ENCODE data around the gene MSH6.

MSH6 gene

GRCh38 chr2:47774567-47774966 is 8.4 kb upstream of the MSH6 start:
- Histone ChIP-seq H3K79me1 (replicated peaks; ENCODE audit: low read length, poor library complexity, severe bottlenecking) (no peaks in the 10 kb centered on the region), H3K9me3 (ENCODE audit: control insufficient read depth, low read length) (peaks cover 18% of the 10 kb centered on the region), H3K9ac (ENCODE audit: low read length) (no peak overlapping the region), H2BK12ac (ENCODE audit: low read length in 2 of 2) (no peak overlapping the region), H3K36me3 (ENCODE audit: control insufficient read depth in 1 of 2, insufficient read depth in 2 of 2, low read depth in 1 of 2, low read length in 2 of 2) (no peaks in the 10 kb centered on the region), H3K18ac (ENCODE audit: low read depth in 1 of 2, low read length in 2 of 2) (no peak overlapping the region), H4K91ac (ENCODE audit: low read length) (no peak overlapping the region), H3K4me2 (ENCODE audit: low read length, poor library complexity, severe bottlenecking) (no peak overlapping the region), H2AK5ac (ENCODE audit: low read length, severe bottlenecking) (no peak overlapping the region), H3K23ac (ENCODE audit: low read length in 2 of 2) (no peak overlapping the region), H3K27me3 (ENCODE audit: control insufficient read depth in 1 of 2, insufficient read depth in 1 of 2, low read length in 2 of 2) (no peaks in the 10 kb centered on the region), H3K27ac (ENCODE audit: low read length, poor library complexity, severe bottlenecking) (no peak overlapping the region), H2AFZ (ENCODE audit: low read depth, low read length) (no peak overlapping the region), H2BK15ac (ENCODE audit: low read depth, poor library complexity, severe bottlenecking) (no peak overlapping the region), H3K4me3 (ENCODE audit: insufficient read depth in 1 of 2, low read depth in 1 of 2, low read length in 2 of 2) (no peak overlapping the region), H2BK5ac (ENCODE audit: low read depth, low read length, poor library complexity, severe bottlenecking) (no peak overlapping the region), H2BK120ac (ENCODE audit: low read depth, low read length) (no peak overlapping the region), H3K4ac (ENCODE audit: low read depth in 1 of 2, low read length in 2 of 2) (no peak overlapping the region), H4K8ac (ENCODE audit: low read length) (no peak overlapping the region), H3K14ac (ENCODE audit: low read length in 2 of 2) (no peak overlapping the region), H3K4me1 (ENCODE audit: control insufficient read depth, insufficient read depth, low read depth, low read length) (no peaks in the 10 kb centered on the region)
- DNase-seq: no peak

- Histone ChIP-seq H4K91ac (ENCODE audit: low read length) (no peak overlapping the region), H3K4ac (ENCODE audit: low read depth in 1 of 2, low read length in 2 of 2) (no peak overlapping the region), H3K18ac (ENCODE audit: low read depth in 1 of 2, low read length in 2 of 2) (no peak overlapping the region), H3K4me1 (ENCODE audit: control insufficient read depth, insufficient read depth, low read depth, low read length) (no peaks in the 10 kb centered on the region), H2AFZ (ENCODE audit: low read depth, low read length) (no peak overlapping the region), H3K14ac (ENCODE audit: low read length in 2 of 2) (no peak overlapping the region), H4K8ac (ENCODE audit: low read length) (peak overlapping the region; percentile 8), H3K23ac (ENCODE audit: low read length in 2 of 2) (no peak overlapping the region), H3K4me2 (ENCODE audit: low read length, poor library complexity, severe bottlenecking) (no peak overlapping the region), H3K9ac (ENCODE audit: low read length) (no peak overlapping the region), H3K27me3 (ENCODE audit: control insufficient read depth in 1 of 2, insufficient read depth in 1 of 2, low read length in 2 of 2) (no peaks in the 10 kb centered on the region), H3K27ac (ENCODE audit: low read length, poor library complexity, severe bottlenecking) (no peak overlapping the region), H3K9me3 (ENCODE audit: control insufficient read depth, low read length) (no peaks in the 10 kb centered on the region), H2AK5ac (ENCODE audit: low read length, severe bottlenecking) (no peak overlapping the region), H3K79me1 (replicated peaks; ENCODE audit: low read length, poor library complexity, severe bottlenecking) (no peaks in the 10 kb centered on the region), H2BK120ac (ENCODE audit: low read depth, low read length) (no peak overlapping the region), H2BK5ac (ENCODE audit: low read depth, low read length, poor library complexity, severe bottlenecking) (no peak overlapping the region), H2BK15ac (ENCODE audit: low read depth, poor library complexity, severe bottlenecking) (no peak overlapping the region), H3K4me3 (ENCODE audit: insufficient read depth in 1 of 2, low read depth in 1 of 2, low read length in 2 of 2) (no peak overlapping the region), H2BK12ac (ENCODE audit: low read length in 2 of 2) (peak overlapping the region in 1 of 2 experiments; percentile 15), H3K36me3 (ENCODE audit: control insufficient read depth in 1 of 2, insufficient read depth in 2 of 2, low read depth in 1 of 2, low read length in 2 of 2) (no peaks in the 10 kb centered on the region)
- WGBS: 89% methylated on average over 13 of the region's 13 CpGs
- no peak for DNase-seq
These were observed 5.5 kb upstream of the MSH6 start for GRCh38 chr2:47777277-47777937.

GRCh38 chr2:47778698-47779425 is 4.1 kb upstream of the MSH6 start:
- no peak overlapping the region for H3K4ac ChIP-seq (ENCODE audit: low read depth in 1 of 2, low read length in 2 of 2)
- no peak overlapping the region for H2BK120ac ChIP-seq (ENCODE audit: low read depth, low read length)
- H2BK12ac ChIP-seq (ENCODE audit: low read length in 2 of 2): no peak overlapping the region
- H4K8ac ChIP-seq (ENCODE audit: low read length): no peak overlapping the region
- H3K9ac ChIP-seq (ENCODE audit: low read length): no peak overlapping the region
- DNase-seq: no peak
- H2BK5ac ChIP-seq (ENCODE audit: low read depth, low read length, poor library complexity, severe bottlenecking): no peak overlapping the region
- no peak overlapping the region for H3K23ac ChIP-seq (ENCODE audit: low read length in 2 of 2)
- no peaks in the 10 kb centered on the region for H3K36me3 ChIP-seq (ENCODE audit: control insufficient read depth in 1 of 2, insufficient read depth in 2 of 2, low read depth in 1 of 2, low read length in 2 of 2)
- H2AK5ac ChIP-seq (ENCODE audit: low read length, severe bottlenecking): no peak overlapping the region
- H3K27ac ChIP-seq (ENCODE audit: low read length, poor library complexity, severe bottlenecking): no peak overlapping the region
- H2AFZ ChIP-seq (ENCODE audit: low read depth, low read length): no peak overlapping the region
- H3K79me1 ChIP-seq (replicated peaks; ENCODE audit: low read length, poor library complexity, severe bottlenecking): no peaks in the 10 kb centered on the region
- no peak overlapping the region for H3K4me3 ChIP-seq (ENCODE audit: insufficient read depth in 1 of 2, low read depth in 1 of 2, low read length in 2 of 2)
- no peak overlapping the region for H3K4me2 ChIP-seq (ENCODE audit: low read length, poor library complexity, severe bottlenecking)
- no peaks in the 10 kb centered on the region for H3K27me3 ChIP-seq (ENCODE audit: control insufficient read depth in 1 of 2, insufficient read depth in 1 of 2, low read length in 2 of 2)
- H3K9me3 ChIP-seq (ENCODE audit: control insufficient read depth, low read length): no peaks in the 10 kb centered on the region
- H3K4me1 ChIP-seq (ENCODE audit: control insufficient read depth, insufficient read depth, low read depth, low read length): no peaks in the 10 kb centered on the region
- H2BK15ac ChIP-seq (ENCODE audit: low read depth, poor library complexity, severe bottlenecking): no peak overlapping the region
- no peak overlapping the region for H3K14ac ChIP-seq (ENCODE audit: low read length in 2 of 2)
- no peak overlapping the region for H4K91ac ChIP-seq (ENCODE audit: low read length)
- WGBS: 88% methylated on average over 7 of the region's 8 CpGs
- H3K18ac ChIP-seq (ENCODE audit: low read depth in 1 of 2, low read length in 2 of 2): no peak overlapping the region

DNA sequence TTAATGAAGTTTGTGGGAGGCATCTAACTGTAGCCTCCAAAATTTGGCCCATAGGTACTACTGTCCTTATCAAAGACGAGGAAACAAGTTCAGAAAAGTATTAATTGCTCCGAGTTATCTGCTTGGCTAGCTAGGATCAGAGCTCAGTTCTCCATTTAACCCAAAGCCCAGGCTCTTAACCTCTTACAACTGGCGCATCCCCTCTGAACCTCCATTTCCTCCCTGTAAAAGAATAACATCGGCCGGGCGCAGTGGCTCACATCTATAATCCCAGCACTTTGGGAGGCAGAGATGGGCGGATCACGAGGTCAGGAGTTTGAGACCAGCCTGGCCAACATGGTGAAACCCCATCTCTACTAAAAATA is 3.5 kb upstream of the MSH6 start:
- Histone ChIP-seq H3K36me3 (ENCODE audit: control insufficient read depth in 1 of 2, insufficient read depth in 2 of 2, low read depth in 1 of 2, low read length in 2 of 2) (no peaks in the 10 kb centered on the region), H3K4ac (ENCODE audit: low read depth in 1 of 2, low read length in 2 of 2) (no peak overlapping the region), H4K8ac (ENCODE audit: low read length) (no peak overlapping the region), H3K23ac (ENCODE audit: low read length in 2 of 2) (no peak overlapping the region), H2BK15ac (ENCODE audit: low read depth, poor library complexity, severe bottlenecking) (no peak overlapping the region), H3K79me1 (replicated peaks; ENCODE audit: low read length, poor library complexity, severe bottlenecking) (no peaks in the 10 kb centered on the region), H3K9me3 (ENCODE audit: control insufficient read depth, low read length) (no peaks in the 10 kb centered on the region), H3K9ac (ENCODE audit: low read length) (no peak overlapping the region), H2BK12ac (ENCODE audit: low read length in 2 of 2) (no peak overlapping the region), H3K4me3 (ENCODE audit: insufficient read depth in 1 of 2, low read depth in 1 of 2, low read length in 2 of 2) (no peak overlapping the region), H3K18ac (ENCODE audit: low read depth in 1 of 2, low read length in 2 of 2) (no peak overlapping the region), H3K14ac (ENCODE audit: low read length in 2 of 2) (no peak overlapping the region), H2BK120ac (ENCODE audit: low read depth, low read length) (no peak overlapping the region), H2BK5ac (ENCODE audit: low read depth, low read length, poor library complexity, severe bottlenecking) (no peak overlapping the region), H4K91ac (ENCODE audit: low read length) (no peak overlapping the region), H3K4me2 (ENCODE audit: low read length, poor library complexity, severe bottlenecking) (no peak overlapping the region), H2AFZ (ENCODE audit: low read depth, low read length) (no peak overlapping the region), H3K27ac (ENCODE audit: low read length, poor library complexity, severe bottlenecking) (no peak overlapping the region), H3K27me3 (ENCODE audit: control insufficient read depth in 1 of 2, insufficient read depth in 1 of 2, low read length in 2 of 2) (no peaks in the 10 kb centered on the region), H2AK5ac (ENCODE audit: low read length, severe bottlenecking) (no peak overlapping the region), H3K4me1 (ENCODE audit: control insufficient read depth, insufficient read depth, low read depth, low read length) (no peaks in the 10 kb centered on the region)
- 89% methylated on average over 8 of the region's 8 CpGs for WGBS
- no peak for DNase-seq
